Calu3 (cell line): Measurements from ENCODE around the gene RBM47. TPM values are rescaled to one million over a fixed set of nuclear protein-coding genes. Genes with fewer than 3 reads are reported as not detected.

ENCODE experiments used
- BruUV-seq: library from RNA; stranded (reverse); fragments of 400-500 nt; replicated peaks from 2 replicates; lab custom pipeline; 2021; lab: Mats Ljungman, UMichigan
- CTCF ChIA-PET: fragments of 300-600 bp; sonication (Branson Sonifier 250); formaldehyde crosslinking; loops from one replicate; lab custom pipeline; 2022; ENCODE audit warnings: antibody characterized with exemption; lab: Charles Lee
- DNase-seq: peaks from one replicate; pipeline ENCODE4 v3.0.0; 2022
- H3K27ac Mint-ChIP-seq: one replicate; pipeline ENCODE4 v1.8.0; 2022; ENCODE audit warnings: mixed read lengths; ENCODE audit not compliant: unreplicated experiment
- H3K27me3 Mint-ChIP-seq: one replicate; pipeline ENCODE4 v1.8.0; 2022; ENCODE audit warnings: mixed read lengths; ENCODE audit not compliant: unreplicated experiment
- H3K36me3 Mint-ChIP-seq: one replicate; pipeline ENCODE4 v1.8.0; 2022; ENCODE audit warnings: mild to moderate bottlenecking, moderate library complexity, mixed read lengths; ENCODE audit not compliant: insufficient read depth, unreplicated experiment
- H3K4me1 Mint-ChIP-seq: one replicate; pipeline ENCODE4 v1.8.0; 2022; ENCODE audit warnings: mild to moderate bottlenecking, low read depth, mixed read lengths; ENCODE audit not compliant: unreplicated experiment
- H3K4me3 Mint-ChIP-seq: one replicate; pipeline ENCODE4 v1.8.0; 2022; ENCODE audit warnings: mild to moderate bottlenecking, low read depth, moderate library complexity, mixed read lengths; ENCODE audit not compliant: unreplicated experiment
- H3K9me3 Mint-ChIP-seq: one replicate; pipeline ENCODE4 v1.8.0; 2022; ENCODE audit warnings: low read depth, mixed read lengths; ENCODE audit not compliant: unreplicated experiment
- intact Hi-C: fragments of 100-400 bp; cut with micrococcal nuclease; formaldehyde crosslinking; loops from one replicate; pipeline ENCODE4 v1.10.0; 2022; ENCODE audit not compliant: unreplicated experiment
- total RNA-seq: library from RNA; stranded (reverse); gene quantifications from 2 replicates; pipeline ENCODE4 v1.2.3, GENCODE V29; 2022
- TF ChIP-seq, protein P1 (sequence below): fragments of 200-600 bp; IDR thresholded peaks from one replicate; pipeline ENCODE4 v1.8.0; 2022; ENCODE audit warnings: antibody characterized with exemption; ENCODE audit not compliant: unreplicated experiment

RBM47 gene
- total RNA-seq, 1 experiment from 2014 or later = 86.6 TPM

DNA sequence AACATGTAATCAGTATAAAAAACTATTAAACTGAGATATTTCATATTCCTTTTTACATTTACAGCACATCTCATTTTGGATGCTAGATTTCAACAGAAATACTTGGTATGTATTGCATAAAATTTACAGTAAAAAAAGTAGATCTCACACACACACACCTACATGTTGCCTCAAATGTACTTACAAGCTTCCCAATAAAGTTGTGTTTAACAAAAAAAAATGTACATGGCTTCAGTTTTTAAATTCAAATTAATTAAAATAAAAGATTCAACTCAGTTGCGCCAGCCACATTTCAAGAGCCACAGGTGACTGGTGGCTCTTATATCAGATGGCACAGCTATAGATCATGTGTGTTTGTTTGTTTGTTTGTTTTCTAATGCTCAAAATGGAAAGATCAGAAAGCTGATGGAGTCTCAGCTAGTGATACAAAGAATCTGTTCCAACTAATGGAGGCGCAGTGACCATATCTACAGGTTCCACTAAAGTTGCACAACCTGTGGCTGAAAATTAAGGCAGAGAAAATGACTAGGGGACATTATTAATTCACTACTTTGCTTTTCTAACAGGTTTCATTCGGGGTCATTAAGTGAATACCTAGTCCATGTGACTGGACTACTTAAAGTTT, 45.0 kb downstream of the RBM47 start:
- H3K4me1 Mint-ChIP-seq = peaks cover 52% of the 10 kb centered on the region
- intact Hi-C loops = no loop called here
- H3K27me3 Mint-ChIP-seq = no peaks in the 10 kb centered on the region
- no peak overlapping the region for H3K27ac Mint-ChIP-seq
- no peak overlapping the region for H3K4me3 Mint-ChIP-seq
- CTCF ChIA-PET = no interaction called here
- TF ChIP-seq, protein P1, sequence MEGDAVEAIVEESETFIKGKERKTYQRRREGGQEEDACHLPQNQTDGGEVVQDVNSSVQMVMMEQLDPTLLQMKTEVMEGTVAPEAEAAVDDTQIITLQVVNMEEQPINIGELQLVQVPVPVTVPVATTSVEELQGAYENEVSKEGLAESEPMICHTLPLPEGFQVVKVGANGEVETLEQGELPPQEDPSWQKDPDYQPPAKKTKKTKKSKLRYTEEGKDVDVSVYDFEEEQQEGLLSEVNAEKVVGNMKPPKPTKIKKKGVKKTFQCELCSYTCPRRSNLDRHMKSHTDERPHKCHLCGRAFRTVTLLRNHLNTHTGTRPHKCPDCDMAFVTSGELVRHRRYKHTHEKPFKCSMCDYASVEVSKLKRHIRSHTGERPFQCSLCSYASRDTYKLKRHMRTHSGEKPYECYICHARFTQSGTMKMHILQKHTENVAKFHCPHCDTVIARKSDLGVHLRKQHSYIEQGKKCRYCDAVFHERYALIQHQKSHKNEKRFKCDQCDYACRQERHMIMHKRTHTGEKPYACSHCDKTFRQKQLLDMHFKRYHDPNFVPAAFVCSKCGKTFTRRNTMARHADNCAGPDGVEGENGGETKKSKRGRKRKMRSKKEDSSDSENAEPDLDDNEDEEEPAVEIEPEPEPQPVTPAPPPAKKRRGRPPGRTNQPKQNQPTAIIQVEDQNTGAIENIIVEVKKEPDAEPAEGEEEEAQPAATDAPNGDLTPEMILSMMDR = no peak
- BruUV-seq = no TSS peak
- no peak for DNase-seq
- H3K36me3 Mint-ChIP-seq = peaks cover 28% of the 10 kb centered on the region
- H3K9me3 Mint-ChIP-seq = no peaks in the 10 kb centered on the region

DNA sequence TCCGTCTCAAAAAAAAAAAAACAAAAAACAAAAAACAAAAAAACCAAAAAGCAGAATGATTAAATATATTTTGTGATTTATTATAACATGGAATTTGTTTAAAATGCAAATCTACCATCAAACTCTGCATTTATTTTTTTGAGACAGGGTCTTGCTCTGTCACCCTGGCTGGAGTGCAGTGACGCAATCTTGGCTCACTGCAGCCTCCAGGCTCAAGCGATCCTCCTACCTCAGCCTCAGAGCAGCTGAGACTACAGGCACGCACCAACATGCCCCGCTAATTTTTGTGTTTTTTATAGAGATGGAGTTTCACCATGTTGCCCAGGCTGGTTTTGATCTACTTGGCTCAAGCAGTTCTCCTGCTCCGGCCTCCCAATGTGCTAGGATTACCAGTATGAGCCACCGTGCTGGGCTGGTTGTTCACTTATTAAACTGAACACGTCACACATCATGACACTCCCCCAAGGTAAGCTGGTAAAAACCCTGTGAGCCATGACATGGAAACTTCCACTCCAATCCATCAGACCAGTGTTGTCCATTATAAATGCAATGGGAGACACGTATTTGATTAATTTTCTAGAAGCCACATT, 45.7 kb downstream of the RBM47 start:
- BruUV-seq = no TSS peak
- DNase-seq = no peak
- no peak overlapping the region for H3K27ac Mint-ChIP-seq
- CTCF ChIA-PET = interaction anchor here (0.6 kb wide), 1 partner anchor 31 kb away, joined by 3 read pairs; no protein-coding TSS in a partner anchor
- TF ChIP-seq, protein P1 = no peak
- no peaks in the 10 kb centered on the region for H3K27me3 Mint-ChIP-seq
- intact Hi-C loops = no loop called here
- H3K4me3 Mint-ChIP-seq = no peak overlapping the region
- peaks cover 28% of the 10 kb centered on the region for H3K36me3 Mint-ChIP-seq
- no peaks in the 10 kb centered on the region for H3K9me3 Mint-ChIP-seq
- H3K4me1 Mint-ChIP-seq = peaks cover 52% of the 10 kb centered on the region

DNA sequence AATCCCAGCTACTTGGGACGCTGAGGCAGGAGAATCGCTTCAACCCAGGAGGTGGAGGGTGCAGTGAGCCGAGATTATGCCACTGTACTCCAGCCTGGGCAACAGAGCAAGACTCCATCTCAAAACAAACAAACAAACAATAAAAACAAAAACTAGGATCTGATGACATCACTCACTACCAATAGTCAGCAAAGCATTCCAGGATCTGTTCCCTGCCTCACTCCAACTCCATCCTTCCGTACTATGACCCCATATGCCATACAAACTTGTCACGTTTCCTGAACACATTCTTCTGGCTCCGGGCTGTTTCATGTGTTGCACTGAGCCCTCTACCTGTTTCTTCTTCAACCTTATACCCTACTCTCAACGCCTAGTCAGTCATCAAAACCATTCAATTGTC, 47.3 kb downstream of the RBM47 start:
- peak overlapping the region; percentile 24 for H3K27ac Mint-ChIP-seq
- H3K27me3 Mint-ChIP-seq = no peaks in the 10 kb centered on the region
- no peak overlapping the region for H3K4me3 Mint-ChIP-seq
- H3K36me3 Mint-ChIP-seq = peaks cover 22% of the 10 kb centered on the region
- no peaks in the 10 kb centered on the region for H3K9me3 Mint-ChIP-seq
- peaks cover 50% of the 10 kb centered on the region for H3K4me1 Mint-ChIP-seq
- no peak for DNase-seq
- TF ChIP-seq, protein P1 = no peak
- CTCF ChIA-PET = no interaction called here
- no TSS peak for BruUV-seq
- intact Hi-C loops = no loop called here

DNA sequence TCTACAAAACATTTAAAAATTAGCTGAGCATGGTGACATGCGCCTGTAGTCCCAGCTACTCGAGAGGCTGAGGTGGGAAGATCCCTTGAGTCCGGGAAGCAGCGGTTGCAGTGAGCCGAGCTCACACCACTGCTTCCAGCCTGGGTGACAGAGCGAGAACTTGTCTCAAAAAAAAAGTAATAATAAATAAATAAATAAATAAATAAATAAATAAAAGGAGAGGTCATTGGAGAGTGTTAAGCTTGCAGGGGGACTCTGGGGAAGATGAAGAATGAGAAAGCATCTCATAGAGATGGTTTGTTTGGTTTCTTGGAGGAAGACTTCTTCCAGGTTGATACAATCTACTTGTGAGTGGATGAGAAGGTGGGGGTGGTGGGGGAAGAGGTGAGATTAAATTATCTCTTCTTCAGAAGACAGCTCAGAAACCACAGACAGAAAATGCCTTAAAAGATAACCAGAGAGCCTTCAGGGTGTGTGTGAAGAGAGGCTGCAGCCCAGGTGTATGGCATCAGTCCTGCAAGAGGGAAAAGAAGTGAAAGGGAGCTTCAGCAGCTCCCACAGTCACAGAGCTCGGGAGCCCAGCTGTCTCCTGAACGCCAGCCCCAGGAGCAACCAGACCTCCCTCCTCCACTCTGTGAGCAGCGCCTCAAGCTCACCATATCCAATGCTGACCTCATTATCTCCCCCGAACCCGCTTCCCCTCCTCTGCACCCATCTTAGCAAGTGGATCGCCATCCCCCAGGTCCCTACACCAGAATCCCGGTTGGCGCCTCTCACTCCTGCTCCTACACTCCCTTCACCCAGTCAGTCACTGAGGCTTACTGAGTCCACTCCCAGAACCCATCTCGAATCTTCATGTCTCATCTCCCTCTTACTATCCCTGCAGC, 48.2 kb downstream of the RBM47 start:
- TF ChIP-seq, protein P1 = no peak
- intact Hi-C loops = no loop called here
- H3K36me3 Mint-ChIP-seq = peaks cover 31% of the 10 kb centered on the region
- CTCF ChIA-PET = no interaction called here
- peaks cover 47% of the 10 kb centered on the region for H3K4me1 Mint-ChIP-seq
- no peaks in the 10 kb centered on the region for H3K9me3 Mint-ChIP-seq
- no peak overlapping the region for H3K4me3 Mint-ChIP-seq
- H3K27me3 Mint-ChIP-seq = no peaks in the 10 kb centered on the region
- H3K27ac Mint-ChIP-seq = peak overlapping the region; percentile 67
- no TSS peak for BruUV-seq
- DNase-seq = no peak
